HPDE6-E6E7 (cell line): ENCODE data around the gene ARL17A.
"Not testable (repeated sequence)": the region's sequence is repeated elsewhere in the genome, so short reads cannot be mapped to it uniquely, and the experiment has no call there.

ENCODE experiments used
- DNase-seq: peaks from one replicate; pipeline ENCODE4 v3.0.0; 2011; ENCODE audit warnings: missing footprints; ENCODE audit errors: extremely low spot score

ARL17A gene

GRCh38 chr17:46548607-46549006 lies 30.9 kb downstream of the ARL17A start:
- DNase-seq = not testable (repeated sequence)

GRCh38 chr17:46534716-46535115 lies 44.8 kb downstream of the ARL17A start:
- not testable (repeated sequence) for DNase-seq

- DNase-seq = not testable (repeated sequence)
These were observed 67.3 kb downstream of the ARL17A start, which contains the start of gene LRRC37A2 for GRCh38 chr17:46512168-46512567. Gene LRRC37A2 (plus strand): TSS chr17:46512468. CDS start chr17:46512713, 245 bp downstream.

GRCh38 chr17:46505896-46506295 lies 73.6 kb downstream of the ARL17A start:
- DNase-seq = not testable (repeated sequence)

- DNase-seq = not testable (repeated sequence)
These were observed 79.9 kb downstream of the ARL17A start for GRCh38 chr17:46499437-46500139.

GRCh38 chr17:46492021-46492420 lies 87.5 kb downstream of the ARL17A start:
- DNase-seq = not testable (repeated sequence)

- not testable (repeated sequence) for DNase-seq
These were observed 98.2 kb downstream of the ARL17A start for GRCh38 chr17:46481310-46481709.

- not testable (repeated sequence) for DNase-seq
These were observed 100.7 kb downstream of the ARL17A start for GRCh38 chr17:46478823-46479222.

GRCh38 chr17:46475583-46475982 lies 103.9 kb downstream of the ARL17A start:
- DNase-seq = not testable (repeated sequence)

- DNase-seq = not testable (repeated sequence)
These were observed 105.0 kb downstream of the ARL17A start for GRCh38 chr17:46474489-46474888.

GRCh38 chr17:46467618-46468017 lies 111.9 kb downstream of the ARL17A start:
- not testable (repeated sequence) for DNase-seq
